ENCODE results near the gene PHIP.

The PHIP gene

GRCh38 chr6:79071547-79071946 is 6.5 kb downstream of the PHIP start:
- DNase-seq (ENCODE audit: low read depth in 1 of 2, low spot score in 1 of 2) = no peak

- no peak for DNase-seq (ENCODE audit: low read depth in 1 of 2, low spot score in 1 of 2)
These were observed 7.7 kb downstream of the PHIP start for GRCh38 chr6:79070206-79070825.

- DNase-seq (ENCODE audit: low read depth in 1 of 2, low spot score in 1 of 2) = no peak
These were observed 11.2 kb downstream of the PHIP start for GRCh38 chr6:79066828-79067227.

GRCh38 chr6:79066330-79066729 is 11.7 kb downstream of the PHIP start:
- no peak for DNase-seq (ENCODE audit: low read depth in 1 of 2, low spot score in 1 of 2)

DNA sequence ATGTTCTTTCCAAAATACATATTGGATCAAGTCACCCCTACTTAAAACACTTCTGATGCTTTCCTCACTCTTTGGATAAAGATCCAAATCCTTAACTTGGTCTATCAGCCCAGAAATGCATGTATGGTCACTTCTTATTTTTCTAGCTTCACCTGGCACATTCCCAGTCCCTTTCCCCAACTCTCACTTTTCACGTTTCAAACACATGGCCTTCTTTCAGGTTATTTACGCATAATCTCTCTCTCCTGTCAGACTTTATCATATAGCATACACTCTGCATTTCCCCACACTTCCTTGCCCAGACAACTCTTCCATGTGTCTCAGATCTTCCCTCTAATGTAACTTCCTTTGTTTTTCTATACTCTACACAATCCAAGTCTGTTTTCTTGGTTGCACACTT is 12.8 kb downstream of the PHIP start:
- no peak for DNase-seq (ENCODE audit: low read depth in 1 of 2, low spot score in 1 of 2)

- no peak for DNase-seq (ENCODE audit: low read depth in 1 of 2, low spot score in 1 of 2)
These were observed 13.4 kb downstream of the PHIP start for GRCh38 chr6:79064635-79065034.

DNA sequence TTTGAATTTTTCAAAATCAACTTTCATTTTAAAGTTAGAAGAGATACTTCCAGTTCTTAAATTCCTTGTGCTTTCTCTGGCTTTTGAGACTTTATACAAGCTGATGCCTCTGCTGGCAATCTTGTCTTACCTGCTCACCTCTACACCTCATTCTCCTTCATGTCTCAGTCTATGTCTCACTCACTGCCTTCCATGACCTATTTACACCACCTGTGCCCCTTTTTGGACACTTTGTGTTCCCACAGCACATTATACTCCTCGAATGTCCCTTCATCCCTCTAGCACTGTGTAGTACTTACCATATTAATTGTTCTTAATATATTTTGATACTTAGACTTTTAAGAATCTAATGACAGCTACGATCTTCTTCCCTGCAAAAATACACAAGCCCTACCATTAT is 15.3 kb downstream of the PHIP start:
- no peak for DNase-seq (ENCODE audit: low read depth in 1 of 2, low spot score in 1 of 2)

DNA sequence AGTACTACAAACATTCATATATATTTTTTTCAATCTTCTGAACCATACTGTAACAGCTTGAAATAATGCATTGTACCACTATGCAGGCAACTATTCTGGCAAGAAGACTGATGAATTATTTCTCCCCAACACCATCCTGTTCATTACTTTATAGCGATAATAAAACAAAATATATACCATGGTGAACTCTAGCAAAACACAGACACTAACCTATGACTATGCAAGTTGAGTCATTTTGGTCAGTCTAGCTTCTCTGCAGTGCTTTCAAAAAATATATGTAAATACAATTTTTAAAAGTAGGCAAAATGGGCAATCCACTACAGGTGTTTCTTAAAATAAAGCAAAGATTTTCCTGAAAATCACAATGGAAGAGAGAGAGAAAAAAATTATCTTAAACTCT is 20.3 kb downstream of the PHIP start:
- DNase-seq (ENCODE audit: low read depth in 1 of 2, low spot score in 1 of 2) = no peak

- DNase-seq (ENCODE audit: low read depth in 1 of 2, low spot score in 1 of 2) = no peak
These were observed 21.8 kb downstream of the PHIP start for GRCh38 chr6:79056226-79056625.

GRCh38 chr6:79048611-79049010 is 29.4 kb downstream of the PHIP start:
- no peak for DNase-seq (ENCODE audit: low read depth in 1 of 2, low spot score in 1 of 2)

DNA sequence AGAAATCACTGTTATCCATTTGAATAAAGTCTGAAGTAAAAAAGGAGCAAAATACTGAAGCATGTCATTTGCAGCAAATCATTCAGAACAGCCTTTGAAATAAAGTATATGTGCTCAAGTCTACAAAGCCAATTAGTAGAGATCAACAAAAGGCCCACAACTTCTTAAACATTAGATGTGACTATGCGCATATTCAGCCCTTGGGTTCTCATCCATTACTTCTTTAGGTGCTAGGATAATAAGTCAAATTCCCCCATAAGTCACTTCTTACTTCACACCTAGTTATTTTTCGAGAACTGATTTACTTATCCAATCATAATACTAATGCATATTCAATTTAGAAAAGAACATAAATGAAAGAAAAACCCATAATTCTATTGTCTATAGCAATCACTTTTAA is 31.0 kb downstream of the PHIP start:
- DNase-seq (ENCODE audit: low read depth in 1 of 2, low spot score in 1 of 2) = no peak

DNA sequence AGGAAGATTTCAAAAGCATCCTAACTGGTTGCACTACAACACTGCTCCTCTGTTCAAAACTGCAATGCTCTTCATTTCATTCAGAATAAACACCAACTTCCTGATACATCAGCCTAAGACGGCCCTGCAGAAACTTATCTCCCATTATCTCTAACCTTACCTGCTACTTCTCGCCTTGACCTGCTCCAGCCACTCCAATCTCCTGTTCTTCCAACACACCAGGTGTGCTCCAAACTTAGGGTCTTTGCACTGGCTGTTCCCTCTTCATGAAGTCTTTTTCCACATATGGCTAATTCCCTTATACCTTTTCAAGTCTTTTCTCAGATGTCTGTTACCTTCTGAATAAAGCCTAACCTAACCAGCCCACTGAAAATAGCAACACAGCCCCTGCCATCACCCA is 32.1 kb downstream of the PHIP start:
- DNase-seq (ENCODE audit: low read depth in 1 of 2, low spot score in 1 of 2) = no peak

DNA sequence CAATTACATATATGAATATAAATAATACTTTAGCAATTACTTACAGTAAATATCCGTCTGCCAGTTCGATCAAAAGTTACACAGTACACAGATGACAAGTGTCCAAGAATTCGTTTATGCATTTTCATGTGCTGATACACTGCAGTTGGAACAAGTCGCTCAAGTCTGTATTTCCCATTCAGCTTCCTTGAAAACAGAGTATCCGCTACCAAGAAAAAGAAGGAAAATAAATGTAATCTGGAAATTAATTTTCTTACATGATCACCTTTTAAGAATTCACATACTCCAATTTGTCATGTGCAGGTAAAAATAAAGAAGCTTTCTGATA is 35.3 kb downstream of the PHIP start:
- no peak for DNase-seq (ENCODE audit: low read depth in 1 of 2, low spot score in 1 of 2)

DNA sequence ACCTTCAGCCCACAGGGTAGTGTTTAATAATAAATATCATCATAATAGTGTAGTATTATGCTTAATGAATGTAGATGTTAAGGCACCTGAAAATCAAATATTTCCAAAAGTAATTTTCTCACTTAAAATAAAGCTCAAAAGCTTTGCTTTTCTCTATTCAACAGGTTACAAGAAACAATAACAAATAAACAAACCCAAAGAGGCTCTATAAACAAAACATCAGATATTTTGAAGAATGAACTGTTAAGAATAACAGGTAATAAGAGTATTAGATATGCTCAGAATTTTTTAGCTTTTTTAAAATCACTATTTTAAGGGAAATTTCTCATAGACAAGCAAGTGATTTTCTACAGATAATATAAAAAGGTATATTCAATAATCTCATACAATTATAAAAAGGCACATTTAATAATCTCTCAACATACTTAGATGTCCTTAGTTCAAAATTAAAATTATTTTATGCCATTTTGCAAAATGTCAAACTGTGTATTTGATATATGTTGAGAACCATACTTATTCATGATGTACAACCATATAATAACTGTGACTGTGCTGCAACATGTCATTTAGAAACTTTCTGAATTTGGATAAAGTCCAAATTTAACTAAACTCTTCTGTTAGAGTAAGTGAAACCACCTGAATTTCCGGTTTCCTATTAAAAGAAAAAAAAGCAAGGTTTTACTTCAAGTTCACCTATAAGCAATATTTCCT is 35.8 kb downstream of the PHIP start:
- DNase-seq (ENCODE audit: low read depth in 1 of 2, low spot score in 1 of 2) = no peak

DNA sequence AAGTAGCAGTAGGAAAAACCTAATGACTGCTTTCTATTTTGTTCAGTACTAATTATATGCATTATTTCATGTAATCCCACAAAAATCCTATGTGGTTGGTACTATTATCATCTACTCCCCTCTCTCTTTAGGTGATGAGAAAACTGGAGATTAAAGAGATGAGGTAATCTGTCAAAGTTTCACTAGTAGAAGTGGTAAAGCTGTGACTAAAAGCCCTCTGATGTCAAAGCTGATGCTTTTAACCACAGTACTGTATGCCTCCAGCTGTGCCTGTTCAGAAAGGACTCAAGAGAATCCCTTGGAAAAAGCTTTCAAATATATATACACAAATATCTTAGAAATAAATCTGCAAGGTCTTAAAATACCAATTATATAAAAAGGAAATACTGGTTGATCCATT is 38.0 kb downstream of the PHIP start:
- no peak for DNase-seq (ENCODE audit: low read depth in 1 of 2, low spot score in 1 of 2)

GRCh38 chr6:79038061-79038460 is 40.0 kb downstream of the PHIP start:
- DNase-seq (ENCODE audit: low read depth in 1 of 2, low spot score in 1 of 2) = no peak

GRCh38 chr6:79034865-79035264 is 43.2 kb downstream of the PHIP start:
- DNase-seq (ENCODE audit: low read depth in 1 of 2, low spot score in 1 of 2) = no peak

- DNase-seq (ENCODE audit: low read depth in 1 of 2, low spot score in 1 of 2) = no peak
These were observed 44.8 kb downstream of the PHIP start for GRCh38 chr6:79033279-79033678.

- DNase-seq (ENCODE audit: low read depth in 1 of 2, low spot score in 1 of 2) = no peak
These were observed 46.0 kb downstream of the PHIP start for GRCh38 chr6:79031821-79032590.

- DNase-seq (ENCODE audit: low read depth in 1 of 2, low spot score in 1 of 2) = no peak
These were observed 47.5 kb downstream of the PHIP start for GRCh38 chr6:79030511-79030910.

DNA sequence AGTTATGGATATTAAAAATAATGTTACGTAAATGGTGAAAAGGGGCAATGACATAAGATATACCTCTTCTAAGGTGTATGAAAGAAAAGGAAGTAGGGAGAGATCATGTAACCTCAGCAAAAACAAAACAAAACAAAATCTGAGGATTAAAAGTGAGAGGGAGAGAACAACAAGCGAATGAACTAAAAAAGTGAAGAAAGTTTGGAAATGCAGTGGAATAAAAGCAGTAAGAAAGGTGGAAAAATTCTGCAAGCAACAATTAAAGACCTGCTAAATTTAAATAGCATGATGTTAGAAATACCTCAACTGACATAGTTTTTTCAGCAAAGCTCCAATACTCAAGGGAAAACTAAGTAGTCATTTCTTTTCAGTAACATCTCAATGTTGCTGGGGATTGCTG is 48.0 kb downstream of the PHIP start:
- no peak for DNase-seq (ENCODE audit: low read depth in 1 of 2, low spot score in 1 of 2)

DNA sequence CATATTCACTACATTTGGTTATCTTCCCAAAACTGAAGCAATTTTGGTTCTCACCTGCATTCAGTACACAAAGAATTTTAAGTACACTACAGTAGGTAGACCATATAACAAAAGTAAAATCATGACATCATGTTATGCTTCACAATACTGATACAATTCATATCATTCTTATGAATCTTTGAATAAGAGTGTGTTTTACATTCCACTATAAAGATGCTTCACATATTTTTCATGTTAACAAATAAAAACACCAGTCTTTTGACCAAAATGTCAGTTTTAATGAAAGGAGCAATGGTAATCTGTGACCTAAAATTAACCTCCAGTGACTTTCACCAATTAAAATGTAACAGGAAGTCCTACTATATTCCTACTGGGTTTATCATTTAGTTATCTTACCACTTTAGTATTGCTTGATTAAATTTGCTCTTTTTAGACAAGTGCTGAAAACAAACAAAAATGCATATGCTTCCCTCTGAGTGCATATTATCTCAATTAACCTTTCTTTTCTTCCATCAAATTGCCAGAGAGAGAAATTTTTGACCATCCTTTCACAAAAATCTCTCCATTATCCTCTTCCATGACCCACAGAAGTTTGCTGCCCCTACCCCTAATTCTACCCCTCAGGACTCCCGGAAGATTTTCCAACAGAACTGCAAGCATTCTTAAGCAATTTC is 49.3 kb downstream of the PHIP start:
- no peak for DNase-seq (ENCODE audit: low read depth in 1 of 2, low spot score in 1 of 2)
